Measurements from ENCODE around the gene PRKCE.

DNA sequence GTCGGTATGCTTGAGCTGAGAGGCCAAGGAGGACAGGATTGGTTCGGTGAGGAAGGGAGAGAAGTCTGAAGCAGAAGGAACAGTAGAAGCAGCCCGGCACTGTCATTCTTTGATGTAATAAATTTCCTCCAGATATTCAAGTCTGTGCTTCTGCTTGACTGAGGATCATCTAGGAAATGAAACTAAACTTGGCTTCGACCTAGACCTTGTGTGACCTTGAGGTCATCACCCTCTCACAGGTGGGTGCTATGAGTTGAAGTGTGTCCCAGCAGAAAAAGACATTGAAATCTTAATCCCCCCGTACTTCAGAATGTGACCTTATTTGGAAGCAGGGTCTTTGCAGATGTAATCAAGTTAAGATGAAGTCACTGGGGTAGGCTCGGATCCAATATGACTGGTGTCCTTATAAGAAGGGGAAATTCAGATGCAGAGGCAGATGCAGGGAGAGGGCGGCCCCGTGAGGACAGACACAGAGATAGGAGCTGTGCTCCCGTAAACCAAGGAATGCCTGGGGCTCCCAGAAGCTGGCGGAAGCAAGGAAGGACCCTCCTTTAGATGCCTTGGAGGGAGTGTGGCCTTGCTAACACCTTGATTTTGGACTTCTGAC is 49.0 kb downstream of the PRKCE start:
- TF ChIP-seq, protein P1, sequence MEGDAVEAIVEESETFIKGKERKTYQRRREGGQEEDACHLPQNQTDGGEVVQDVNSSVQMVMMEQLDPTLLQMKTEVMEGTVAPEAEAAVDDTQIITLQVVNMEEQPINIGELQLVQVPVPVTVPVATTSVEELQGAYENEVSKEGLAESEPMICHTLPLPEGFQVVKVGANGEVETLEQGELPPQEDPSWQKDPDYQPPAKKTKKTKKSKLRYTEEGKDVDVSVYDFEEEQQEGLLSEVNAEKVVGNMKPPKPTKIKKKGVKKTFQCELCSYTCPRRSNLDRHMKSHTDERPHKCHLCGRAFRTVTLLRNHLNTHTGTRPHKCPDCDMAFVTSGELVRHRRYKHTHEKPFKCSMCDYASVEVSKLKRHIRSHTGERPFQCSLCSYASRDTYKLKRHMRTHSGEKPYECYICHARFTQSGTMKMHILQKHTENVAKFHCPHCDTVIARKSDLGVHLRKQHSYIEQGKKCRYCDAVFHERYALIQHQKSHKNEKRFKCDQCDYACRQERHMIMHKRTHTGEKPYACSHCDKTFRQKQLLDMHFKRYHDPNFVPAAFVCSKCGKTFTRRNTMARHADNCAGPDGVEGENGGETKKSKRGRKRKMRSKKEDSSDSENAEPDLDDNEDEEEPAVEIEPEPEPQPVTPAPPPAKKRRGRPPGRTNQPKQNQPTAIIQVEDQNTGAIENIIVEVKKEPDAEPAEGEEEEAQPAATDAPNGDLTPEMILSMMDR (conservative IDR thresholded peaks at IDR 0.05 in 1 of 2, IDR thresholded peaks at IDR 0.05 in 1 of 2; ENCODE audit: low read depth in 1 of 2, low read length in 2 of 2): no peak
- TF ChIP-seq EZH2 (IDR thresholded peaks at IDR 0.05; ENCODE audit: low read length, missing control alignments): no peak

Data from fibroblast of lung (primary cell).